Retinal pigment epithelial cell (primary cell): ENCODE measurements around the gene LMTK3.

Experiments used
- DNase-seq: peaks from one replicate; pipeline ENCODE4 v3.0.0-alpha.2; 2010; ENCODE audit warnings: low read depth
- H3K4me3 ChIP-seq: 2 replicates; pipeline ENCODE4 v1.5.1; 2011; ENCODE audit warnings: mild to moderate bottlenecking, low read length, control low read depth, moderate library complexity
- CTCF ChIP-seq: conservative IDR thresholded peaks from 2 replicates; pipeline ENCODE4 v1.5.1; 2011; ENCODE audit warnings: low read depth, low read length, control low read depth, inconsistent platforms

The LMTK3 gene

GRCh38 chr19:48470856-48471255 lies 40.8 kb downstream of the LMTK3 start:
- no peak for DNase-seq
- no peak overlapping the region for H3K4me3 ChIP-seq
- no peak for TF ChIP-seq CTCF

- H3K4me3 ChIP-seq = peak overlapping the region; percentile 89
- TF ChIP-seq CTCF = no peak
- no peak for DNase-seq
Measured at GRCh38 chr19:48469934-48470680, 41.5 kb downstream of the LMTK3 start.

GRCh38 chr19:48469289-48469881 lies 42.2 kb downstream of the LMTK3 start, which contains the start of gene CYTH2:
TSS of gene CYTH2 (plus strand) at chr19:48469369. CDS start at chr19:48469508, 139 bp downstream.
- H3K4me3 ChIP-seq = peak within 1 kb of the TSS; percentile 89
- no peak for TF ChIP-seq CTCF
- no peak for DNase-seq

- H3K4me3 ChIP-seq = peak overlapping the region; percentile 89
- TF ChIP-seq CTCF = no peak
- DNase-seq = peak; percentile 99
Measured at GRCh38 chr19:48468772-48469288, 42.8 kb downstream of the LMTK3 start.

GRCh38 chr19:48466561-48467325 lies 44.9 kb downstream of the LMTK3 start:
- no peak overlapping the region for H3K4me3 ChIP-seq
- DNase-seq = no peak
- TF ChIP-seq CTCF = no peak

- no peak for TF ChIP-seq CTCF
- no peak for DNase-seq
- H3K4me3 ChIP-seq = no peak overlapping the region
Measured at GRCh38 chr19:48465215-48465614, 46.4 kb downstream of the LMTK3 start.
